ENCODE measurements around the gene NELL1. TPM values are rescaled to one million over a fixed set of nuclear protein-coding genes. Genes with fewer than 3 reads are reported as not detected.

Gene NELL1
- total and polyA plus RNA-seq, 2 experiments from 2014 or later, result 1.6 TPM; not detected in 1

- Mint-ChIP-seq H3K4me3 (no peak overlapping the region), H3K27me3 (ENCODE audit: insufficient read depth, low read depth, poor library complexity) (peaks cover 3% of the 10 kb centered on the region), H3K9me3 (no peaks in the 10 kb centered on the region; the same call in 2 of the 3 replicates), H3K27ac (no peak overlapping the region), H3K36me3 (ENCODE audit: low read depth) (no peaks in the 10 kb centered on the region), H3K4me1 (peaks cover 8% of the 10 kb centered on the region)
- H3F3A ChIP-seq (replicated peaks; ENCODE audit: low read depth), result no peaks in the 10 kb centered on the region
- no peak overlapping the region for H2AFZ ChIP-seq
- H3K4me3 ChIP-seq, result no peak overlapping the region
- H3K27me3 ChIP-seq (ENCODE audit: insufficient read depth), result peaks cover 10% of the 10 kb centered on the region
- no peaks in the 10 kb centered on the region for H3K79me2 ChIP-seq (replicated peaks; ENCODE audit: insufficient read depth)
- no peak for DNase-seq (ENCODE audit: low spot score)
- peaks cover 8% of the 10 kb centered on the region for H3K4me1 ChIP-seq (ENCODE audit: insufficient read depth)
- no peak for ATAC-seq
- no peak overlapping the region for H3K4me2 ChIP-seq
- no peaks in the 10 kb centered on the region for H4K20me1 ChIP-seq (replicated peaks; ENCODE audit: insufficient read depth)
- no peak overlapping the region for H3K27ac ChIP-seq (ENCODE audit: low read depth)
- H3K36me3 ChIP-seq (ENCODE audit: insufficient read depth), result no peaks in the 10 kb centered on the region
- H3K9me2 ChIP-seq (ENCODE audit: insufficient read depth), result 0 out of 2 replicates have a peak, but pooled peaks cover 4% of the 10 kb centered on the region
- TF ChIP-seq JUNB (IDR thresholded peaks at IDR 0.05; ENCODE audit: unreplicated experiment) (no peak), POLR2AphosphoS5 (IDR thresholded peaks at IDR 0.05; ENCODE audit: low read depth) (no peak), STAT1 (IDR thresholded peaks at IDR 0.05; ENCODE audit: unreplicated experiment) (no peak), ZNF114 (CRISPR knock-in tag; IDR thresholded peaks at IDR 0.05) (no peak), REST (IDR thresholded peaks at IDR 0.05; ENCODE audit: unreplicated experiment) (no peak), ZNF331 (CRISPR knock-in tag; IDR thresholded peaks at IDR 0.05; ENCODE audit: low read depth) (no peak), CREB1 (CRISPR knock-in tag; IDR thresholded peaks at IDR 0.05; ENCODE audit: low read depth) (no peak), NANOG (IDR thresholded peaks at IDR 0.05; ENCODE audit: borderline replicate concordance) (no peak), EZH2phosphoT487 (IDR thresholded peaks at IDR 0.05; ENCODE audit: unreplicated experiment) (no peak), EZH2 (IDR thresholded peaks at IDR 0.05; ENCODE audit: low read depth, unreplicated experiment) (no peak), CTCF (conservative IDR thresholded peaks at IDR 0.05; ENCODE audit: low read depth in 2 of 2) (no peak)
- TF ChIP-seq, protein P1, sequence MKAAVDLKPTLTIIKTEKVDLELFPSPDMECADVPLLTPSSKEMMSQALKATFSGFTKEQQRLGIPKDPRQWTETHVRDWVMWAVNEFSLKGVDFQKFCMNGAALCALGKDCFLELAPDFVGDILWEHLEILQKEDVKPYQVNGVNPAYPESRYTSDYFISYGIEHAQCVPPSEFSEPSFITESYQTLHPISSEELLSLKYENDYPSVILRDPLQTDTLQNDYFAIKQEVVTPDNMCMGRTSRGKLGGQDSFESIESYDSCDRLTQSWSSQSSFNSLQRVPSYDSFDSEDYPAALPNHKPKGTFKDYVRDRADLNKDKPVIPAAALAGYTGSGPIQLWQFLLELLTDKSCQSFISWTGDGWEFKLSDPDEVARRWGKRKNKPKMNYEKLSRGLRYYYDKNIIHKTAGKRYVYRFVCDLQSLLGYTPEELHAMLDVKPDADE (IDR thresholded peaks at IDR 0.05), result no peak
- TF ChIP-seq, protein P2, sequence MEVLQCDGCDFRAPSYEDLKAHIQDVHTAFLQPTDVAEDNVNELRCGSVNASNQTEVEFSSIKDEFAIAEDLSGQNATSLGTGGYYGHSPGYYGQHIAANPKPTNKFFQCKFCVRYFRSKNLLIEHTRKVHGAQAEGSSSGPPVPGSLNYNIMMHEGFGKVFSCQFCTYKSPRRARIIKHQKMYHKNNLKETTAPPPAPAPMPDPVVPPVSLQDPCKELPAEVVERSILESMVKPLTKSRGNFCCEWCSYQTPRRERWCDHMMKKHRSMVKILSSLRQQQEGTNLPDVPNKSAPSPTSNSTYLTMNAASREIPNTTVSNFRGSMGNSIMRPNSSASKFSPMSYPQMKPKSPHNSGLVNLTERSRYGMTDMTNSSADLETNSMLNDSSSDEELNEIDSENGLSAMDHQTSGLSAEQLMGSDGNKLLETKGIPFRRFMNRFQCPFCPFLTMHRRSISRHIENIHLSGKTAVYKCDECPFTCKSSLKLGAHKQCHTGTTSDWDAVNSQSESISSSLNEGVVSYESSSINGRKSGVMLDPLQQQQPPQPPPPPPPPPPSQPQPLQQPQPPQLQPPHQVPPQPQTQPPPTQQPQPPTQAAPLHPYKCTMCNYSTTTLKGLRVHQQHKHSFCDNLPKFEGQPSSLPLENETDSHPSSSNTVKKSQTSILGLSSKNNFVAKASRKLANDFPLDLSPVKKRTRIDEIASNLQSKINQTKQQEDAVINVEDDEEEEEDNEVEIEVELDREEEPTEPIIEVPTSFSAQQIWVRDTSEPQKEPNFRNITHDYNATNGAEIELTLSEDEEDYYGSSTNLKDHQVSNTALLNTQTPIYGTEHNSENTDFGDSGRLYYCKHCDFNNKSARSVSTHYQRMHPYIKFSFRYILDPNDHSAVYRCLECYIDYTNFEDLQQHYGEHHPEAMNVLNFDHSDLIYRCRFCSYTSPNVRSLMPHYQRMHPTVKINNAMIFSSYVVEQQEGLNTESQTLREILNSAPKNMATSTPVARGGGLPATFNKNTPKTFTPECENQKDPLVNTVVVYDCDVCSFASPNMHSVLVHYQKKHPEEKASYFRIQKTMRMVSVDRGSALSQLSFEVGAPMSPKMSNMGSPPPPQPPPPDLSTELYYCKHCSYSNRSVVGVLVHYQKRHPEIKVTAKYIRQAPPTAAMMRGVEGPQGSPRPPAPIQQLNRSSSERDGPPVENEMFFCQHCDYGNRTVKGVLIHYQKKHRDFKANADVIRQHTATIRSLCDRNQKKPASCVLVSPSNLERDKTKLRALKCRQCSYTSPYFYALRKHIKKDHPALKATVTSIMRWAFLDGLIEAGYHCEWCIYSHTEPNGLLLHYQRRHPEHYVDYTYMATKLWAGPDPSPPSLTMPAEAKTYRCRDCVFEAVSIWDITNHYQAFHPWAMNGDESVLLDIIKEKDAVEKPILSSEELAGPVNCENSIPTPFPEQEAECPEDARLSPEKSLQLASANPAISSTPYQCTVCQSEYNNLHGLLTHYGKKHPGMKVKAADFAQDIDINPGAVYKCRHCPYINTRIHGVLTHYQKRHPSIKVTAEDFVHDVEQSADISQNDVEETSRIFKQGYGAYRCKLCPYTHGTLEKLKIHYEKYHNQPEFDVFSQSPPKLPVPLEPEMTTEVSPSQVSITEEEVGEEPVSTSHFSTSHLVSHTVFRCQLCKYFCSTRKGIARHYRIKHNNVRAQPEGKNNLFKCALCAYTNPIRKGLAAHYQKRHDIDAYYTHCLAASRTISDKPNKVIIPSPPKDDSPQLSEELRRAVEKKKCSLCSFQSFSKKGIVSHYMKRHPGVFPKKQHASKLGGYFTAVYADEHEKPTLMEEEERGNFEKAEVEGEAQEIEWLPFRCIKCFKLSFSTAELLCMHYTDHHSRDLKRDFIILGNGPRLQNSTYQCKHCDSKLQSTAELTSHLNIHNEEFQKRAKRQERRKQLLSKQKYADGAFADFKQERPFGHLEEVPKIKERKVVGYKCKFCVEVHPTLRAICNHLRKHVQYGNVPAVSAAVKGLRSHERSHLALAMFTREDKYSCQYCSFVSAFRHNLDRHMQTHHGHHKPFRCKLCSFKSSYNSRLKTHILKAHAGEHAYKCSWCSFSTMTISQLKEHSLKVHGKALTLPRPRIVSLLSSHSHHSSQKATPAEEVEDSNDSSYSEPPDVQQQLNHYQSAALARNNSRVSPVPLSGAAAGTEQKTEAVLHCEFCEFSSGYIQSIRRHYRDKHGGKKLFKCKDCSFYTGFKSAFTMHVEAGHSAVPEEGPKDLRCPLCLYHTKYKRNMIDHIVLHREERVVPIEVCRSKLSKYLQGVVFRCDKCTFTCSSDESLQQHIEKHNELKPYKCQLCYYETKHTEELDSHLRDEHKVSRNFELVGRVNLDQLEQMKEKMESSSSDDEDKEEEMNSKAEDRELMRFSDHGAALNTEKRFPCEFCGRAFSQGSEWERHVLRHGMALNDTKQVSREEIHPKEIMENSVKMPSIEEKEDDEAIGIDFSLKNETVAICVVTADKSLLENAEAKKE (CRISPR knock-in tag; IDR thresholded peaks at IDR 0.05), result no peak
Observed at GRCh38 chr11:20676658-20677057, 7.3 kb downstream of the NELL1 start.

Data from GM23338 (cell line).